Ishikawa (cell line): ENCODE results near the gene SKIC2.

ENCODE experiments used
- CEBPB ChIP-seq: IDR thresholded peaks from 2 replicates; pipeline ENCODE4 v1.6.1; 2012
- CREB1 ChIP-seq: IDR thresholded peaks from 2 replicates; pipeline ENCODE4 v1.6.1; 2012; ENCODE audit warnings: low read depth
- EGR1 ChIP-seq: IDR thresholded peaks from 2 replicates; pipeline ENCODE4 v1.6.1; 2012
- EP300 ChIP-seq: IDR thresholded peaks from 2 replicates; pipeline ENCODE4 v1.6.1; 2012; ENCODE audit warnings: borderline replicate concordance
- FOXM1 ChIP-seq: IDR thresholded peaks from 2 replicates; pipeline ENCODE4 v1.6.1; 2012; ENCODE audit warnings: low read depth, borderline replicate concordance
- NFIC ChIP-seq: IDR thresholded peaks from 2 replicates; pipeline ENCODE4 v1.6.1; 2012
- RAD21 ChIP-seq: IDR thresholded peaks from 2 replicates; pipeline ENCODE4 v1.6.1; 2012; ENCODE audit warnings: low read depth
- TAF1 ChIP-seq: IDR thresholded peaks from 2 replicates; pipeline ENCODE4 v1.6.1; 2012; ENCODE audit warnings: low read depth, mild to moderate bottlenecking
- TCF12 ChIP-seq: IDR thresholded peaks from 2 replicates; pipeline ENCODE4 v1.6.1; 2012; ENCODE audit warnings: low read depth
- TEAD4 ChIP-seq: IDR thresholded peaks from 2 replicates; pipeline ENCODE4 v1.6.1; 2012
- YY1 ChIP-seq: IDR thresholded peaks from 2 replicates; pipeline ENCODE4 v1.6.1; 2012; ENCODE audit warnings: low read depth
- ZBTB7A ChIP-seq: IDR thresholded peaks from 2 replicates; pipeline ENCODE4 v1.6.1; 2012; ENCODE audit warnings: low read depth
- TF ChIP-seq, protein P1 (sequence below): IDR thresholded peaks from 2 replicates; pipeline ENCODE4 v1.6.1; 2012; ENCODE audit warnings: low read depth, mild to moderate bottlenecking
- TF ChIP-seq, protein P2 (sequence below): IDR thresholded peaks from 2 replicates; pipeline ENCODE4 v1.6.1; 2012
- TF ChIP-seq, protein P3 (sequence below): IDR thresholded peaks from 2 replicates; pipeline ENCODE4 v1.6.1; 2012

SKIC2 gene

DNA sequence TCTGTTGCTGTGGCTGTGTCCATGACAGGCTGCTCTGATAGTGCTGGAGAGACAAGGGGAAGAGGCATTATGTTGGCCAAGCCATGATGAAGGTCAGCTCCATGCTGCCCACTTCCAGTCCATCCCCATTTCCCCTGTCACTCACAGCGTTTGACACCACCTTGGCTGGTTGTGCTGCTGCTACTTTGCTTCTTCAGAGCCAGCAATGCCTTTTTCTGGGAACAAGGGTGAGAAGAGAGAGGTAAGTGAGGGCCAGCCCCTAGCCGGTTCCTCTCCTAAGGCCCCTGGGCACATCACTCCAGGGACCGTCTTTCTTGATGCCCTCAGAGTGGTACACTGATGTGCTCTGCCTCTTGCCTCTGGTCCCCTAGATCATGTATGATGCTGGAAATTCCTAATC lies 2.2 kb upstream of the SKIC2 start:
- no peak for TF ChIP-seq NFIC
- no peak for TF ChIP-seq CREB1
- no peak for TF ChIP-seq ZBTB7A
- TF ChIP-seq TCF12, result no peak
- TF ChIP-seq, protein P1, sequence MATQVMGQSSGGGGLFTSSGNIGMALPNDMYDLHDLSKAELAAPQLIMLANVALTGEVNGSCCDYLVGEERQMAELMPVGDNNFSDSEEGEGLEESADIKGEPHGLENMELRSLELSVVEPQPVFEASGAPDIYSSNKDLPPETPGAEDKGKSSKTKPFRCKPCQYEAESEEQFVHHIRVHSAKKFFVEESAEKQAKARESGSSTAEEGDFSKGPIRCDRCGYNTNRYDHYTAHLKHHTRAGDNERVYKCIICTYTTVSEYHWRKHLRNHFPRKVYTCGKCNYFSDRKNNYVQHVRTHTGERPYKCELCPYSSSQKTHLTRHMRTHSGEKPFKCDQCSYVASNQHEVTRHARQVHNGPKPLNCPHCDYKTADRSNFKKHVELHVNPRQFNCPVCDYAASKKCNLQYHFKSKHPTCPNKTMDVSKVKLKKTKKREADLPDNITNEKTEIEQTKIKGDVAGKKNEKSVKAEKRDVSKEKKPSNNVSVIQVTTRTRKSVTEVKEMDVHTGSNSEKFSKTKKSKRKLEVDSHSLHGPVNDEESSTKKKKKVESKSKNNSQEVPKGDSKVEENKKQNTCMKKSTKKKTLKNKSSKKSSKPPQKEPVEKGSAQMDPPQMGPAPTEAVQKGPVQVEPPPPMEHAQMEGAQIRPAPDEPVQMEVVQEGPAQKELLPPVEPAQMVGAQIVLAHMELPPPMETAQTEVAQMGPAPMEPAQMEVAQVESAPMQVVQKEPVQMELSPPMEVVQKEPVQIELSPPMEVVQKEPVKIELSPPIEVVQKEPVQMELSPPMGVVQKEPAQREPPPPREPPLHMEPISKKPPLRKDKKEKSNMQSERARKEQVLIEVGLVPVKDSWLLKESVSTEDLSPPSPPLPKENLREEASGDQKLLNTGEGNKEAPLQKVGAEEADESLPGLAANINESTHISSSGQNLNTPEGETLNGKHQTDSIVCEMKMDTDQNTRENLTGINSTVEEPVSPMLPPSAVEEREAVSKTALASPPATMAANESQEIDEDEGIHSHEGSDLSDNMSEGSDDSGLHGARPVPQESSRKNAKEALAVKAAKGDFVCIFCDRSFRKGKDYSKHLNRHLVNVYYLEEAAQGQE, result no peak
- no peak for TF ChIP-seq FOXM1
- TF ChIP-seq, protein P2, sequence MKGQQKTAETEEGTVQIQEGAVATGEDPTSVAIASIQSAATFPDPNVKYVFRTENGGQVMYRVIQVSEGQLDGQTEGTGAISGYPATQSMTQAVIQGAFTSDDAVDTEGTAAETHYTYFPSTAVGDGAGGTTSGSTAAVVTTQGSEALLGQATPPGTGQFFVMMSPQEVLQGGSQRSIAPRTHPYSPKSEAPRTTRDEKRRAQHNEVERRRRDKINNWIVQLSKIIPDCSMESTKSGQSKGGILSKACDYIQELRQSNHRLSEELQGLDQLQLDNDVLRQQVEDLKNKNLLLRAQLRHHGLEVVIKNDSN, result no peak
- TF ChIP-seq YY1, result no peak
- no peak for TF ChIP-seq EGR1
- no peak for TF ChIP-seq RAD21
- TF ChIP-seq TAF1, result no peak

DNA sequence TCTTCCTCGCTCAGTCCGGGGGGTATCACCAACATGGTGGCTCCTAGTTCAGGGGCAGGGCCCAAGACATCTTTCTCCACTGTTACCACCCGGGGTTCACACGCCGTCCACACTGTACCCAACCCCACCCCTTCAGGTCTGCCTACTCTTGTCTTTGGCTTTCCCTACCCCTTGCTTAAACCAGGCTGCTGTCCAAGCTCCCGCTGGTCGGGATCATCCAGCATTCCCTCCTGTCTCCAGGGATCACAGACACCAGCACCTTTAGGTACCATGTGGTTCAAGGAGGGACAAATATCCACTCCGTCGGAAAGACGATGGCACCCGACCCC lies 599 bp upstream of the SKIC2 start:
- TF ChIP-seq RAD21, result no peak
- TF ChIP-seq, protein P3, sequence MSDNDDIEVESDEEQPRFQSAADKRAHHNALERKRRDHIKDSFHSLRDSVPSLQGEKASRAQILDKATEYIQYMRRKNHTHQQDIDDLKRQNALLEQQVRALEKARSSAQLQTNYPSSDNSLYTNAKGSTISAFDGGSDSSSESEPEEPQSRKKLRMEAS, result no peak
- no peak for TF ChIP-seq TEAD4
- no peak for TF ChIP-seq FOXM1
- no peak for TF ChIP-seq EP300
- no peak for TF ChIP-seq NFIC
- TF ChIP-seq CEBPB, result no peak
- no peak for TF ChIP-seq TCF12
- no peak for TF ChIP-seq EGR1
- TF ChIP-seq, protein P1, result no peak
- TF ChIP-seq TAF1, result no peak
- TF ChIP-seq, protein P2, result no peak
- no peak for TF ChIP-seq ZBTB7A
- no peak for TF ChIP-seq CREB1
- no peak for TF ChIP-seq YY1

DNA sequence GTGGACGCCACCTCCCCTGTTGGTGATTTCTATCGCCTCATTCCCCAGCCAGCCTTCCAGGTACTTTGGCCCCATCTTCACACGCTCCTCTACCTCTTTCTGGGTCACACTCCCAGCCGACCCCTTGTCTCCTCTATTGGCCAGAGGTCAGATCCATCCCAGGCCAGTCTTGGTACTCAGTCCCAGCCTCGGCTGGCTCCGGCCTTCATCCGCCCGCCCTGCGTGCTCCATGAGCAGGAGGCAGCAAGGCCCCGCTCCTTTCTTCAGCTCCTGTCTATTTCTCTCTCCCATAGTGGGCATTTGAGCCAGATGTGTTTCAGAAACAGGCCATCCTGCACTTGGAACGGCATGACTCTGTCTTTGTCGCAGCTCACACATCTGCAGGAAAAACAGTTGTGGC lies 2.6 kb downstream of the SKIC2 start:
- no peak for TF ChIP-seq EP300
- TF ChIP-seq, protein P2, result no peak
- no peak for TF ChIP-seq CREB1
- no peak for TF ChIP-seq CEBPB
- TF ChIP-seq, protein P3, result no peak
- no peak for TF ChIP-seq TCF12
- TF ChIP-seq EGR1, result no peak
- TF ChIP-seq ZBTB7A, result no peak
- TF ChIP-seq NFIC, result no peak

DNA sequence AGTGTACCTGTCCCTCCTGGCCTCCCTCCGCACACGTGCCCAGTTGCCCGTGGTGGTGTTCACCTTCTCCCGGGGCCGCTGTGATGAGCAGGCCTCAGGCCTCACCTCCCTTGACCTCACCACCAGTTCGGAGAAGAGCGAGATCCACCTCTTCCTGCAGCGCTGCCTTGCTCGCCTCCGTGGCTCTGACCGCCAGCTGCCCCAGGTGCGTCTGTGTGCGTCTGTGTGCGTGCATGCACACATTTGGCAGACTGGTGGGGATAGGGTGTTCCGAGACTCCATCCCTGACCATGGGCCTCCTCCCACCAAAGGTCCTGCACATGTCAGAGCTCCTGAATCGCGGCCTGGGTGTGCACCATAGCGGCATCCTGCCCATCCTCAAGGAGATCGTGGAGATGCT lies 4.9 kb downstream of the SKIC2 start:
- TF ChIP-seq CREB1 (no peak), EGR1 (no peak), ZBTB7A (no peak)

DNA sequence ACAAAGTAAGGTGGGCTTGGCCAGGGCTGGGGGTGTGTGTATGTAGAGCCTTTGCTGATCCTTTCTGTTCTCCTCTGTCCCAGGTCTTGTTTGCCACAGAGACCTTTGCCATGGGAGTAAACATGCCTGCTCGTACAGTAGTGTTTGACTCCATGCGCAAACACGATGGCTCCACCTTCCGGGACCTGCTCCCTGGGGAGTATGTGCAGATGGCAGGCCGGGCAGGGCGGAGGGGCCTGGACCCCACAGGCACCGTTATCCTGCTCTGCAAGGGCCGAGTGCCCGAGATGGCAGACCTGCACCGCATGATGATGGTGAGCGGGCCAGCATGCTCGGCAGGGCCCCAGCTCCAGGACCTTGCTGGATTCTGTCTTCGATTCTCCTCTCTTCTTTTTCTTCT lies 6.7 kb downstream of the SKIC2 start:
- no peak for TF ChIP-seq TEAD4

DNA sequence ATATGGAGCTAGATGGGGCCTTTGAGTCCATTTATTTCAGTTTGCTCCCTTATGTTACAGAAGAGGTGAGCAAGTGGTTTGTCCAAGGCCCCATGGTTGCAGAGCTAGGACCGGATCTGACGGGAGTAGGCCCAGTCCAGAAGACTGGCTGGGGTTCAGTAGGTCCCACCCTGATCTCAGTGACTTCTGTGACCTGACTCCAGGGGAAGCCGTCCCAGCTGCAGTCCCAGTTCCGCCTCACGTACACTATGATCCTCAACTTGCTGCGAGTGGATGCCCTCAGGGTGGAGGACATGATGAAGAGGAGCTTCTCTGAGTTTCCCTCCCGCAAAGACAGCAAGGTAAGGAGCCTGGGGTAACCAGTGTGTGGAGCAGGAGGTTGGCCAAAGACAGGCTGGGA lies 7.5 kb downstream of the SKIC2 start:
- TF ChIP-seq NFIC (no peak), ZBTB7A (no peak), TCF12 (no peak), TAF1 (no peak), FOXM1 (no peak), TEAD4 (no peak), EGR1 (no peak), CEBPB (no peak), RAD21 (no peak), CREB1 (no peak), YY1 (no peak), EP300 (no peak)
- TF ChIP-seq, protein P2, result no peak
- TF ChIP-seq, protein P1, result no peak
- TF ChIP-seq, protein P3, result no peak
